Measurements from ENCODE around the gene CENPM.
A peak's percentile ranks its signal among the peaks of the same experiment; 100 is the strongest.

CENPM gene

DNA sequence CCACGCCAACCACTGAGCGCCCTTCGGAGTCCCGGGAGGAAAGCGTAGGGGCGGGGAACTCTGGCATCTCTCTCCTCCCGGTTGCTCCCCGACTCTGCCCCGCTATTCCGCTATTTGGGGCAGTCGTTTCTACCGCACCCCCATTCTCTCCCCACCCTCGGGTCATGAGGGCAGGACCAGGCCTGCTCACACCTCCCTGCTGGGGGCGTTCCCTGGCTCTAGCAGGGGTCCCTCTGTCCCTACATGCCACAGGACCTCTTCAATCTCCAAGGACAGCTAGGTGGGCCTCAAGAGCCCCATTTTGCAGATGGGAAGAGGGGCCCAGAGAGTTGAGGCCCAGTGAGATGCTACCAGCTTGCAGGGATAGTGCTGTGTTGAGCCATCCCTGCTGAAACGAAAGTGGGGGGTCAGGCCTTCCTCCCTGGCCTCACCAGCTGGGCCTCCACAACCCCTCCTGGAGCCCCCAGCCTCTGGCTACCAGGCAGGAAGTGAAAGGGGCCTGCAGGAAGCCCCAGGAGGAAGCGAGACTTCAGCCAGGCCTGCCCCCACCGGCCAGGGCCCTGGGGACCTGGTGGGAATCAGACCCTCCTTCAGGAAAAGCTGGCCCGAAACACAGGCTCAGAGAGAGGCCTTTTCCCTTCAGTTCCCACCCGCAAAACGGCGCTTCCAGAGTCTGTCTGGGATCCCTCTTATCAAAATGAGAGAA is 26.5 kb downstream of the CENPM start:
- H3K4me1 ChIP-seq (ENCODE audit: control insufficient read depth in 1 of 2, insufficient read depth in 2 of 2, low read length in 2 of 2): peaks cover 17 to 18% of the 10 kb centered on the region in 2 donors
- H3K27ac ChIP-seq (ENCODE audit: low read depth, low read length): no peak overlapping the region
- H3K4me3 ChIP-seq (ENCODE audit: low read depth in 1 of 2, low read length in 2 of 2): peak overlapping the region in 1 of 2 donors; percentile 58
- peak overlapping the region in 1 of 2 donors; percentile 10 for H3K9ac ChIP-seq (ENCODE audit: low read depth in 1 of 2, low read length in 2 of 2)
- H3K9me3 ChIP-seq (ENCODE audit: control insufficient read depth in 1 of 2, low read length in 2 of 2): no peaks in the 10 kb centered on the region
- no peaks in the 10 kb centered on the region for H3K36me3 ChIP-seq (ENCODE audit: control insufficient read depth in 1 of 2, insufficient read depth in 2 of 2, low read length in 2 of 2)
- H3K27me3 ChIP-seq (ENCODE audit: control insufficient read depth in 1 of 2, insufficient read depth in 2 of 2, low read length in 2 of 2): peaks cover 25 to 30% of the 10 kb centered on the region in 2 donors

DNA sequence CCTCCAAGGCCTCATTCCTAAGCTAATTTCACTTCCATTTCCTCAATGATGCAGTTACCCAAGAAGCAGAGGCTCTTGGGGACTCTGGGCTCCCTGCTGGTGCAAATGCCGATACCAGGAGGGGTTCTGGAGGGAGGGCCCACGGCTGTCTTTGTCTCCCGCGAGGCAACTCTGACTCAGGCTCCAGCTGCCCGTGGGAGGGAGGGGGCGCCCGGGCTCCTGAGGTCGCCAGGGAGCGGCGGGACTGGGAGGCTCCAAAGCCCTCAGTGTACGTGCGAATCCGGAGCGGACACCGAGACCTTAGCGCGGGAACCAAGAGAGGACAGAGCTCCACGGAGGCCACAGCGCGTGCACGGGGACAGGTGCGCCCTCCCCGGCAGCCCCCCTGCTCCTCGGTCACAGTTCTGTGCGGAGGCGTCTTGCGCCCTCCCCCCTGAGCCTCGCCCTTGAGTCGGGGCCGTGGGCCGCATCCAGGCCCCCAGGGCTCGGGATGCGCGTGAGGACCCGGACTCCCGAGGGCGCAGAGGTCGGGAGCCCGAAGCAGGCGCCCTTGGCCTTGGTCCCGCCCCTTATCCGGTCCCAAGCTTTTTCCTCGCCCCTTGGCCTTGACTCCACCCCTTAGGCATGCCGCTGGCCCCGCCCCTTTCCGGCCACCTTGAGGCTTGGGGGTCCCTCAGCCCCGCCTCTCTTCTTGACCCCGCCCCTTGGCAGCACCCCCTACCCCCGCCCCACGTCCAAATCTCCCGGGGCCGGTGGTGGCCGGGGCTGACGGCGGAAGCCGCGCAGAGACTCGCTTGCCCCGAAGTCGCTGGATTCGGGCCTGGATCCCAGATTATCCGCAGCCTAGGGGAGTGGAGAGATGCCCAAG is 27.4 kb downstream of the CENPM start:
- H3K36me3 ChIP-seq (ENCODE audit: control insufficient read depth in 1 of 2, insufficient read depth in 2 of 2, low read length in 2 of 2): no peaks in the 10 kb centered on the region

DNA sequence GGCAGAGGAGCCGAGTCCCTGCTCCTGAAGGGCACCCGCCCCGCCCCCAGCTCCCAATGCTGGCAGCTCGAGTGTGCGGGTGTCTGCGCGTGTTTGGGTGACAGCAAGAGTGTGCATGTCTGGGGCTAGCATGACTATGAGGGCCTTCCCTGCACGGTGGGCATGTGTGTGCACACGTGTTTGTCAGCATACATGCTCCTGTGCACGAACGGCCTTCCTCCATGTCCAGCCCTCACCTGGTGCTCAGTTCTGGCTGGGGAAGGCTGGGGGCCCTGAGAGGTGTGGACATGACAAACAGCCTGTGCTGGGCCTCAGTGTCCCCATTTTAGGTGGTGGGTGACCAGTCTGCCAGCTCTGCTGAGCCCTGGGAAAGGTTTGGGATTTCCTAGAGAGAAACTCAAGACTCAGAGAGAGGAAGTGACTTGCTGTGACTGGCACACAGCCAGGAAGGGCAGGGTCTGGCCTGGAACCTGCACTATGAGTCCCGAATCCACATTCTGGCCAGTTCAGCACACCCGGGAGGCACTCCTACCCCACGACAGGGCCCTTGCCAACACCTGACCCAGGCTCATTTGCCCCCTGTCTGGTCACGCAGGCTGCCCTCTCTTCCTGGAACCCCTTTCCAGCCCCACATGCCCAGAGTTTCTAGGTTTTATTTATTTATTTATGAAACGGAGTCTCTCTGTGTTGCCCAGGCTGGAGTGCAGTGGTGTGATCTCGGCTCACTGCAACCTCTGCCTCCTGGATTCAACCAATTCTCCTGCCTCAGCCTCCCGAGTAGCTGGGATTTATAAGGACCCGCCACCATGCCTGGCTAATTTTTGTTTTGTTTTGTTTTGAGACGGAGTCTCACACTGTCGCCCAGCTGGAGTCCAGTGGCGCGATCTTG is 28.8 kb downstream of the CENPM start:
- Histone ChIP-seq H3K9me3 (ENCODE audit: control insufficient read depth in 1 of 2, low read length in 2 of 2) (no peaks in the 10 kb centered on the region), H3K36me3 (ENCODE audit: control insufficient read depth in 1 of 2, insufficient read depth in 2 of 2, low read length in 2 of 2) (no peaks in the 10 kb centered on the region), H3K9ac (ENCODE audit: low read depth in 1 of 2, low read length in 2 of 2) (no peak overlapping the region), H3K4me1 (ENCODE audit: control insufficient read depth in 1 of 2, insufficient read depth in 2 of 2, low read length in 2 of 2) (peaks cover 21 to 22% of the 10 kb centered on the region in 2 donors), H3K4me3 (ENCODE audit: low read depth in 1 of 2, low read length in 2 of 2) (peak overlapping the region in 1 of 2 donors; percentile 0), H3K27me3 (ENCODE audit: control insufficient read depth in 1 of 2, insufficient read depth in 2 of 2, low read length in 2 of 2) (peaks cover 29 to 37% of the 10 kb centered on the region in 2 donors), H3K27ac (ENCODE audit: low read depth, low read length) (no peak overlapping the region)

More for the DNA sequence above, 27.4 kb downstream of the CENPM start:
- H3K27ac ChIP-seq (ENCODE audit: low read depth, low read length): no peak overlapping the region
- H3K9me3 ChIP-seq (ENCODE audit: control insufficient read depth in 1 of 2, low read length in 2 of 2): no peaks in the 10 kb centered on the region
- peak overlapping the region; percentile 58 to 70 for H3K4me3 ChIP-seq (ENCODE audit: low read depth in 1 of 2, low read length in 2 of 2)
- H3K9ac ChIP-seq (ENCODE audit: low read depth in 1 of 2, low read length in 2 of 2): peak overlapping the region; percentile 25 to 43
- peaks cover 21 to 22% of the 10 kb centered on the region in 2 donors for H3K4me1 ChIP-seq (ENCODE audit: control insufficient read depth in 1 of 2, insufficient read depth in 2 of 2, low read length in 2 of 2)
- H3K27me3 ChIP-seq (ENCODE audit: control insufficient read depth in 1 of 2, insufficient read depth in 2 of 2, low read length in 2 of 2): peaks cover 25 to 29% of the 10 kb centered on the region in 2 donors

DNA sequence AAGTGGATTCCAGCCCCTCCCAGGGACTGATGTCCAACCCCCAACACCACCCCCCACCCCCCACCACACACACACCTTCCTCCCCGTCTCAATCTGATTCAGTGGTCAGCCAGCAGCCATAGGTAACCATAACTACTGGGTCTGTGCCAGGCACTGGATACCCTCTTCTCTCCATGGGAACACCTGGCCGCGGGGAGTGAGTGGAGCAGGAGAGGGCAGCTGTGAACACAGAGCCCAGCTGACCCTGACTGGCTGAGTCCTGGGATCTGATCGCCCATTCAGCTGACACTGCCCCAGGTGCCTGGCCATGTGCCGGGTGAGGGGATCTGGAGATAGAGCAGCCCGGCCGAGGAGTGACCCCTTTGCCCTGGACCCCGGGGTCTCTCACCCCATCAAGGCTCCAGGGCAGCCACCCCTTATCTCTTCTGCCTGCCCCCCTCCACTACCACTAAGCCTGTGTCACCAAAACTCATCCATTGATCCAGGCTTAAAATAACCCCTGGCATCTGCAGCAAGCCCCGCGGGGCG is 29.5 kb downstream of the CENPM start:
- H3K9me3 ChIP-seq (ENCODE audit: control insufficient read depth in 1 of 2, low read length in 2 of 2): no peaks in the 10 kb centered on the region
- H3K27ac ChIP-seq (ENCODE audit: low read depth, low read length): no peak overlapping the region
- H3K4me3 ChIP-seq (ENCODE audit: low read depth in 1 of 2, low read length in 2 of 2): no peak overlapping the region
- H3K27me3 ChIP-seq (ENCODE audit: control insufficient read depth in 1 of 2, insufficient read depth in 2 of 2, low read length in 2 of 2): peaks cover 36 to 44% of the 10 kb centered on the region in 2 donors
- no peak overlapping the region for H3K9ac ChIP-seq (ENCODE audit: low read depth in 1 of 2, low read length in 2 of 2)
- H3K4me1 ChIP-seq (ENCODE audit: control insufficient read depth in 1 of 2, insufficient read depth in 2 of 2, low read length in 2 of 2): peaks cover 21 to 22% of the 10 kb centered on the region in 2 donors
- H3K36me3 ChIP-seq (ENCODE audit: control insufficient read depth in 1 of 2, insufficient read depth in 2 of 2, low read length in 2 of 2): no peaks in the 10 kb centered on the region

DNA sequence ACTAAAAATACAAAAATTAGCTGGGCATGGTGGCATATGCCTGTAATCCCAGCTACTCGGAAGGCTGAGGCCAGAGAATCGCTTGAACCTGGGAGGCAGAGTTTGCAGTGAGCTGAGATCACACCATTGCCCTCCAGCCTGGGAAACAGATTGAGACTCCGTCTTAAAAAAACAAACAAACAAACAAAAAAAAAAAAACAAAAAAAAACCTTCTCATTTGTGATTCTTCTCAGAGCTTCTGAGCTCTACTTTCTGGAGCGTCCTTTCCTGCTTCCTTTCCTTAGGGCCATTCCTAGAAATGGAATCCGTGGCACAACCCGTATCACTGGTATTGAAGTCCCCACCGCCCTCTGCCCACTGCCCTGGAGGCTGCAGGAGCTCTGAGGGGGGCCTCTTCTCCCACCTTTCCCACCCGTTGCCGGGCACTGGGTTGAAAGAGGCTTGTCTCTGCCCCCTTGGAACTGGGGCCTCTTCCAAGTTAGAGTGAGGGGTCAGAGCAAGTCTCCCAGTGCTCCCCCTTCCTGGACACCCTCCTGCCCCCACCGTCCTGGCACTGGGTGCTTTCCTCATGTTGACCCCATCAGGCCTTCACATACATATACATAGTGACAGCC is 30.1 kb downstream of the CENPM start:
- Histone ChIP-seq H3K9me3 (ENCODE audit: control insufficient read depth in 1 of 2, low read length in 2 of 2) (no peaks in the 10 kb centered on the region), H3K4me1 (ENCODE audit: control insufficient read depth in 1 of 2, insufficient read depth in 2 of 2, low read length in 2 of 2) (peaks cover 21 to 22% of the 10 kb centered on the region in 2 donors), H3K27me3 (ENCODE audit: control insufficient read depth in 1 of 2, insufficient read depth in 2 of 2, low read length in 2 of 2) (peaks cover 42 to 50% of the 10 kb centered on the region in 2 donors), H3K9ac (ENCODE audit: low read depth in 1 of 2, low read length in 2 of 2) (no peak overlapping the region), H3K4me3 (ENCODE audit: low read depth in 1 of 2, low read length in 2 of 2) (no peak overlapping the region), H3K36me3 (ENCODE audit: control insufficient read depth in 1 of 2, insufficient read depth in 2 of 2, low read length in 2 of 2) (no peaks in the 10 kb centered on the region), H3K27ac (ENCODE audit: low read depth, low read length) (no peak overlapping the region)

DNA sequence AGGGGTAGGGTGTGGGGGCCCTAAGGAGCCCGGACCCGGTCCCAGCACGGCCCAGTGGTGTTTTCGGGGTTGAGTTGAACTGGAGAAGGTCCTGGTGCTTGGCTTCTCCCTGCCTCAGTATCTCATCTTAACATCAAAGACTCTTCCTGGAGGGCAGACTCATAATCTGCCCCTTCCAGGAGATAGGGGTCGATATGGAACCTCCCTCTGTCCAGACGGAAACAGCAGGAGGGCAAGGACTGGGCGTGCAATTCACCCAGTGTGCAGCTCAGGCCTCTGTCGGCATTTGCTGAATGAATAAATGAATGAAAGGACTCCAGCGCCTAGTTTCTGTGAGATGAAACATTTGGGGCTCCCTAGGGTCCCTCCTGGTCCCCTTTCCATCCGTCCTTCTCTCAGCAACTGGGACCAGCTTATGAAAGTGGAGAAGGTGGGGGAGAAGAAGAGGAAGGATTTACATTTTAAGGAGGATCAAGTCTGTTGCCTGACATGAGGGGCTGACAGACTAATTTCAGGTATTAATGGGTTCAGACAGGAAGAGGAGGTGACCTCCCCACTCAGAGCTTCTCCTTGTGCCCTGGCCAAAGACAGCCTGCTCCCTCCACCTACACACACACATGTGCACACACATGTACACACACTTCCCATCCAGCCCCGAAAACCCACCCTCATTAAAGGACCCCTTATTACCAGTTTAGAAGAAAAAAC is 31.0 kb downstream of the CENPM start:
- H3K27me3 ChIP-seq (ENCODE audit: control insufficient read depth in 1 of 2, insufficient read depth in 2 of 2, low read length in 2 of 2): peaks cover 49 to 59% of the 10 kb centered on the region in 2 donors
- no peak overlapping the region for H3K4me3 ChIP-seq (ENCODE audit: low read depth in 1 of 2, low read length in 2 of 2)
- no peaks in the 10 kb centered on the region for H3K36me3 ChIP-seq (ENCODE audit: control insufficient read depth in 1 of 2, insufficient read depth in 2 of 2, low read length in 2 of 2)
- H3K27ac ChIP-seq (ENCODE audit: low read depth, low read length): no peak overlapping the region
- peaks cover 22 to 26% of the 10 kb centered on the region in 2 donors for H3K4me1 ChIP-seq (ENCODE audit: control insufficient read depth in 1 of 2, insufficient read depth in 2 of 2, low read length in 2 of 2)
- H3K9ac ChIP-seq (ENCODE audit: low read depth in 1 of 2, low read length in 2 of 2): no peak overlapping the region
- H3K9me3 ChIP-seq (ENCODE audit: control insufficient read depth in 1 of 2, low read length in 2 of 2): no peaks in the 10 kb centered on the region

DNA sequence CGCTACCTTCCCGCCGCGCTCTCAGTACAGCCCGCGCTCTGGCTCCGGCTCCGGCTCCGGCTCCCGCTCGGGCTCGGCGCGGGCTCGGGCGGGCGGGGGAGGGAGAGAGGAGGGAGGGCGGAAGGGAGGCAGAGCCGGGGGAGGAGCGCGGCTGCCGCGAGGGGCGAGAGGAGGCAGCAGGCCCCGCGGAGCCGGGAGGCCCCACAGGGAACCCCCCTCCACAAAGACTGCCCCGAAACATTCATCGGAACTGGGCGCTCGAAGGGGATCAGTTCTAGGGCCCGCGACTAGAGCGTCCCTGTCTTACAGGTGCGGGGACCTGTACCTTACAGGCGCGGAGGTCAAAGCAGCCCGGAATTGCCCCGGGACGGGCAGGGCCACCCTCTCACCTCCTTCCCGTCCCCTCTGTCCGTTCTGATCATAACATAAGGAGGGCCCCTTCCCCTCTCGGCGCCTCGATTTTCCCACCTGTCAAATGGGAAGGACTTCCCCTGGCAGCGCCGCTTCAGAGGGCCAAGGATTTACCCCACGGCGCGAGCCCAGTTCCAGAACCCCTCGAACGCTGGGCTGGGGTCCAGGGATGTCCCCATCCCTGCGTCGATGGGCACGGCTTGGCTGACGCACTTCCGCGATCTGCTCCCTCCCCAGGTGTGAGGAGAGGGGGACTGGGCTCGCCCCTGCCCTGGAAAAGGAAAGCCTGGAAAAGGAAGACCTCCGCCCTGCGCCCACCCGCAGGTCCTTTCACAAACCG is 31.7 kb downstream of the CENPM start, which contains the start of gene SHISA8:
Gene SHISA8 (minus strand): TSS at position 40 of the 751 bp plus-strand sequence. CDS start 407 bp downstream, outside the sequence.
- H3K4me3 ChIP-seq (ENCODE audit: low read depth in 1 of 2, low read length in 2 of 2): peak within 1 kb of the TSS in 1 of 2 donors; percentile 28
- H3K9ac ChIP-seq (ENCODE audit: low read depth in 1 of 2, low read length in 2 of 2): peak within 1 kb of the TSS in 1 of 2 donors; percentile 32
- H3K9me3 ChIP-seq (ENCODE audit: control insufficient read depth in 1 of 2, low read length in 2 of 2): no peaks in the 10 kb centered on the region
- H3K36me3 ChIP-seq (ENCODE audit: control insufficient read depth in 1 of 2, insufficient read depth in 2 of 2, low read length in 2 of 2): no peaks in the 10 kb centered on the region
- H3K4me1 ChIP-seq (ENCODE audit: control insufficient read depth in 1 of 2, insufficient read depth in 2 of 2, low read length in 2 of 2): peaks cover 18 to 32% of the 10 kb centered on the region in 2 donors
- H3K27me3 ChIP-seq (ENCODE audit: control insufficient read depth in 1 of 2, insufficient read depth in 2 of 2, low read length in 2 of 2): peaks cover 55 to 66% of the 10 kb centered on the region in 2 donors
- H3K27ac ChIP-seq (ENCODE audit: low read depth, low read length): no peak within 1 kb of the TSS

DNA sequence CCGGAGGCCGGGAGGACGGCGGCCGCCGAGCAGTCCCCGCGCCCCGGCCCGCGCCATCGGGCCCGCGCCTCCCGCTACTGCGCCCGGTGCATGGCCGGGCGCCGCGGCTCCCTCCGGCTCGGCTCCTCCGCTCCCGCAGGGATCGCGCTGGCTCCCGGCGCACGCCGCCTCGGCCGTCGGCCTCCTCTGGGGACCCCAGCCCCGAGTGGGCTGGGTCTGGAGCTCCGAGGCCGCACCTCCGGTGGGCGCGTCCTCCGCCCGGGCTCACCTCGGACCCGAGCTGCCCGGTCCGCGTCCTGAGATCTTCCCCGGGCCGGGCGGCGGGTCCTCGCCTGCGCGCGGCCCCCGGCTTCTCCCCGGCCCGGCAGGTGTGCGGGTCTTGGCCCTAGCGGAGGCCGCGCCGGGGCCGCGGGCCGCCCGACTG is 32.3 kb downstream of the CENPM start:
- H3K9ac ChIP-seq (ENCODE audit: low read depth in 1 of 2, low read length in 2 of 2): no peak overlapping the region
- H3K27ac ChIP-seq (ENCODE audit: low read depth, low read length): no peak overlapping the region
- H3K27me3 ChIP-seq (ENCODE audit: control insufficient read depth in 1 of 2, insufficient read depth in 2 of 2, low read length in 2 of 2): peaks cover 55 to 67% of the 10 kb centered on the region in 2 donors
- no peaks in the 10 kb centered on the region for H3K9me3 ChIP-seq (ENCODE audit: control insufficient read depth in 1 of 2, low read length in 2 of 2)
- no peaks in the 10 kb centered on the region for H3K36me3 ChIP-seq (ENCODE audit: control insufficient read depth in 1 of 2, insufficient read depth in 2 of 2, low read length in 2 of 2)
- peaks cover 18 to 31% of the 10 kb centered on the region in 2 donors for H3K4me1 ChIP-seq (ENCODE audit: control insufficient read depth in 1 of 2, insufficient read depth in 2 of 2, low read length in 2 of 2)
- no peak overlapping the region for H3K4me3 ChIP-seq (ENCODE audit: low read depth in 1 of 2, low read length in 2 of 2)
